Measurements from ENCODE around the gene SLC6A18.

Gene SLC6A18

DNA sequence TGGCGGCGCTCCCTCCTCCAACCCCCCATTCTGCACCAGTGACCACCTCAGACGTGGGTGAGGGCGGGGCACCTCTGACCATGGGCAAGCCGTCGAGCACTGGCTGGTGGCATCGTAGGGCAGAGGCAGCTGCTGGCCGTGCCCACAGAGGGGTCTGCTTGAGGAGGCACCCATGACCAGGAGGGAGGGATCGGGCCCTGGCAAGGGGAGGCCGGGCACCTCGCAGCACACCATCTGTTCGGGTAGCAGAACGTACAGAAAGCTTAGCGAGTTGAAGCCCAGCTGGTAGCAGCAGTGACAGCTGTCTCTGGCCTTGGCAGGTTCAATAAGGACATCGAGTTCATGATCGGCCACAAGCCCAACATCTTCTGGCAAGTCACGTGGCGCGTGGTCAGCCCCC, 4.3 kb upstream of the SLC6A18 start:
- Histone ChIP-seq H3K4me3 (ENCODE audit: low read depth, low read length) (no peak overlapping the region), H3K36me3 (ENCODE audit: control insufficient read depth in 2 of 2, insufficient read depth in 1 of 2, low read length in 2 of 2) (no peaks in the 10 kb centered on the region), H3K27ac (ENCODE audit: extremely low read depth, low read depth, low read length) (no peak overlapping the region), H3K9me3 (ENCODE audit: control insufficient read depth, insufficient read depth, low read depth, low read length) (no peaks in the 10 kb centered on the region), H3K4me1 (ENCODE audit: control insufficient read depth, insufficient read depth, low read length) (no peaks in the 10 kb centered on the region)
- POLR2A ChIA-PET = no interaction called here
- TF ChIP-seq KLF7 (tag by site-specific recombination; IDR thresholded peaks at IDR 0.05; ENCODE audit: borderline replicate concordance) (no peak), KLF8 (tag by site-specific recombination; IDR thresholded peaks at IDR 0.05) (no peak), YY1 (tag by site-specific recombination; IDR thresholded peaks at IDR 0.05) (no peak)
- CTCF ChIA-PET = interaction anchor here (0.6 to 1.6 kb wide), 3 partner anchors 15 to 143 kb away, joined by 3 to 6 read pairs (median 3); no protein-coding TSS in a partner anchor

DNA sequence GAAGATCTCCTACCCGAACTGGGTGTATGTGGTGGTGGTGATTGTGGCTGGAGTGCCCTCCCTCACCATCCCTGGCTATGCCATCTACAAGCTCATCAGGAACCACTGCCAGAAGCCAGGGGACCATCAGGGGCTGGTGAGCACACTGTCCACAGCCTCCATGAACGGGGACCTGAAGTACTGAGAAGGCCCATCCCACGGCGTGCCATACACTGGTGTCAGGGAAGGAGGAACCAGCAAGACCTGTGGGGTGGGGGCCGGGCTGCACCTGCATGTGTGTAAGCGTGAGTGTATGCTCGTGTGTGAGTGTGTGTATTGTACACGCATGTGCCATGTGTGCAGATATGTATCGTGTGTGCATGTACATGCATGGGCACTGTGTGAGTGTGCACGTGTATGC, 3.5 kb upstream of the SLC6A18 start:
- ChIA-PET POLR2A (no interaction called here), CTCF (interaction anchor here (0.6 kb wide), 1 partner anchor 16 kb away, joined by 3 read pairs; no protein-coding TSS in a partner anchor)
- Histone ChIP-seq H3K36me3 (ENCODE audit: control insufficient read depth in 2 of 2, insufficient read depth in 1 of 2, low read length in 2 of 2) (no peaks in the 10 kb centered on the region), H3K9me3 (ENCODE audit: control insufficient read depth, insufficient read depth, low read depth, low read length) (no peaks in the 10 kb centered on the region), H3K4me3 (ENCODE audit: low read depth, low read length) (no peak overlapping the region), H3K4me1 (ENCODE audit: control insufficient read depth, insufficient read depth, low read length) (no peaks in the 10 kb centered on the region), H3K27ac (ENCODE audit: extremely low read depth, low read depth, low read length) (no peak overlapping the region)
- TF ChIP-seq ZNF10 (tag by site-specific recombination; IDR thresholded peaks at IDR 0.05) (no peak), ZNF701 (tag by site-specific recombination; IDR thresholded peaks at IDR 0.05) (no peak), ZNF837 (tag by site-specific recombination; IDR thresholded peaks at IDR 0.05) (no peak), ZNF311 (tag by site-specific recombination; IDR thresholded peaks at IDR 0.05; ENCODE audit: borderline replicate concordance) (no peak), ZNF76 (tag by site-specific recombination; IDR thresholded peaks at IDR 0.05; ENCODE audit: borderline replicate concordance, low read depth) (no peak), ZNF175 (tag by site-specific recombination; IDR thresholded peaks at IDR 0.05) (no peak), ZFHX2 (tag by site-specific recombination; conservative IDR thresholded peaks at IDR 0.05) (no peak), ZNF670 (tag by site-specific recombination; IDR thresholded peaks at IDR 0.05; ENCODE audit: low read depth) (no peak), ZNF202 (tag by site-specific recombination; IDR thresholded peaks at IDR 0.05; ENCODE audit: borderline replicate concordance) (no peak), SETDB1 (IDR thresholded peaks at IDR 0.05; ENCODE audit: insufficient read length, low read length) (no peak)
- TF ChIP-seq, protein P1, sequence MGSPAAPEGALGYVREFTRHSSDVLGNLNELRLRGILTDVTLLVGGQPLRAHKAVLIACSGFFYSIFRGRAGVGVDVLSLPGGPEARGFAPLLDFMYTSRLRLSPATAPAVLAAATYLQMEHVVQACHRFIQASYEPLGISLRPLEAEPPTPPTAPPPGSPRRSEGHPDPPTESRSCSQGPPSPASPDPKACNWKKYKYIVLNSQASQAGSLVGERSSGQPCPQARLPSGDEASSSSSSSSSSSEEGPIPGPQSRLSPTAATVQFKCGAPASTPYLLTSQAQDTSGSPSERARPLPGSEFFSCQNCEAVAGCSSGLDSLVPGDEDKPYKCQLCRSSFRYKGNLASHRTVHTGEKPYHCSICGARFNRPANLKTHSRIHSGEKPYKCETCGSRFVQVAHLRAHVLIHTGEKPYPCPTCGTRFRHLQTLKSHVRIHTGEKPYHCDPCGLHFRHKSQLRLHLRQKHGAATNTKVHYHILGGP (tag by site-specific recombination; IDR thresholded peaks at IDR 0.05) = no peak

DNA sequence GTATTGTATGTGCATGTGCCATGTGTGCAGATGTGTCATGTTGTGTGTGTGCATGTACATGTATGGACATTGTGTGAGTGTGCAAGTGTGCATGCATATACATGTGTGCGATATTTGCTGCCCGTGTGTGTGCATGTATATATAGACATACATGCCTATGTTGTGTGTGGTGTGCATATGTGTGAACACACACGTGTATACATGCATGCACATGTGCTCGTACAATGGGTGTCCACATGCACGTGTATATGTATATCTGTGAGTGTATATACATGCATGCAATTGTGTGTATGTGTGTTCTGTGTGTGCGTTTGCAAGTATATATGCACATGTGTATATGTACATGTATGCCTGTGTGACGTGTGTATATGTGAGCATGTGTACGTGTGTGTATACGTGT, 3.0 kb upstream of the SLC6A18 start:
- no peaks in the 10 kb centered on the region for H3K9me3 ChIP-seq (ENCODE audit: control insufficient read depth, insufficient read depth, low read depth, low read length)
- H3K27ac ChIP-seq (ENCODE audit: extremely low read depth, low read depth, low read length) = no peak overlapping the region
- no peak overlapping the region for H3K4me3 ChIP-seq (ENCODE audit: low read depth, low read length)
- ChIA-PET CTCF (no interaction called here), POLR2A (no interaction called here)
- TF ChIP-seq, protein P2, sequence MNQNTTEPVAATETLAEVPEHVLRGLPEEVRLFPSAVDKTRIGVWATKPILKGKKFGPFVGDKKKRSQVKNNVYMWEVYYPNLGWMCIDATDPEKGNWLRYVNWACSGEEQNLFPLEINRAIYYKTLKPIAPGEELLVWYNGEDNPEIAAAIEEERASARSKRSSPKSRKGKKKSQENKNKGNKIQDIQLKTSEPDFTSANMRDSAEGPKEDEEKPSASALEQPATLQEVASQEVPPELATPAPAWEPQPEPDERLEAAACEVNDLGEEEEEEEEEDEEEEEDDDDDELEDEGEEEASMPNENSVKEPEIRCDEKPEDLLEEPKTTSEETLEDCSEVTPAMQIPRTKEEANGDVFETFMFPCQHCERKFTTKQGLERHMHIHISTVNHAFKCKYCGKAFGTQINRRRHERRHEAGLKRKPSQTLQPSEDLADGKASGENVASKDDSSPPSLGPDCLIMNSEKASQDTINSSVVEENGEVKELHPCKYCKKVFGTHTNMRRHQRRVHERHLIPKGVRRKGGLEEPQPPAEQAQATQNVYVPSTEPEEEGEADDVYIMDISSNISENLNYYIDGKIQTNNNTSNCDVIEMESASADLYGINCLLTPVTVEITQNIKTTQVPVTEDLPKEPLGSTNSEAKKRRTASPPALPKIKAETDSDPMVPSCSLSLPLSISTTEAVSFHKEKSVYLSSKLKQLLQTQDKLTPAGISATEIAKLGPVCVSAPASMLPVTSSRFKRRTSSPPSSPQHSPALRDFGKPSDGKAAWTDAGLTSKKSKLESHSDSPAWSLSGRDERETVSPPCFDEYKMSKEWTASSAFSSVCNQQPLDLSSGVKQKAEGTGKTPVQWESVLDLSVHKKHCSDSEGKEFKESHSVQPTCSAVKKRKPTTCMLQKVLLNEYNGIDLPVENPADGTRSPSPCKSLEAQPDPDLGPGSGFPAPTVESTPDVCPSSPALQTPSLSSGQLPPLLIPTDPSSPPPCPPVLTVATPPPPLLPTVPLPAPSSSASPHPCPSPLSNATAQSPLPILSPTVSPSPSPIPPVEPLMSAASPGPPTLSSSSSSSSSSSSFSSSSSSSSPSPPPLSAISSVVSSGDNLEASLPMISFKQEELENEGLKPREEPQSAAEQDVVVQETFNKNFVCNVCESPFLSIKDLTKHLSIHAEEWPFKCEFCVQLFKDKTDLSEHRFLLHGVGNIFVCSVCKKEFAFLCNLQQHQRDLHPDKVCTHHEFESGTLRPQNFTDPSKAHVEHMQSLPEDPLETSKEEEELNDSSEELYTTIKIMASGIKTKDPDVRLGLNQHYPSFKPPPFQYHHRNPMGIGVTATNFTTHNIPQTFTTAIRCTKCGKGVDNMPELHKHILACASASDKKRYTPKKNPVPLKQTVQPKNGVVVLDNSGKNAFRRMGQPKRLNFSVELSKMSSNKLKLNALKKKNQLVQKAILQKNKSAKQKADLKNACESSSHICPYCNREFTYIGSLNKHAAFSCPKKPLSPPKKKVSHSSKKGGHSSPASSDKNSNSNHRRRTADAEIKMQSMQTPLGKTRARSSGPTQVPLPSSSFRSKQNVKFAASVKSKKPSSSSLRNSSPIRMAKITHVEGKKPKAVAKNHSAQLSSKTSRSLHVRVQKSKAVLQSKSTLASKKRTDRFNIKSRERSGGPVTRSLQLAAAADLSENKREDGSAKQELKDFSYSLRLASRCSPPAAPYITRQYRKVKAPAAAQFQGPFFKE (tag by site-specific recombination; IDR thresholded peaks at IDR 0.05; ENCODE audit: borderline replicate concordance) = no peak
- TF ChIP-seq IKZF3 (tag by site-specific recombination; IDR thresholded peaks at IDR 0.05) (no peak), ZNF433 (tag by site-specific recombination; IDR thresholded peaks at IDR 0.05; ENCODE audit: low read depth) (no peak), ZBTB48 (tag by site-specific recombination; IDR thresholded peaks at IDR 0.05) (no peak)
- TF ChIP-seq, protein P3, sequence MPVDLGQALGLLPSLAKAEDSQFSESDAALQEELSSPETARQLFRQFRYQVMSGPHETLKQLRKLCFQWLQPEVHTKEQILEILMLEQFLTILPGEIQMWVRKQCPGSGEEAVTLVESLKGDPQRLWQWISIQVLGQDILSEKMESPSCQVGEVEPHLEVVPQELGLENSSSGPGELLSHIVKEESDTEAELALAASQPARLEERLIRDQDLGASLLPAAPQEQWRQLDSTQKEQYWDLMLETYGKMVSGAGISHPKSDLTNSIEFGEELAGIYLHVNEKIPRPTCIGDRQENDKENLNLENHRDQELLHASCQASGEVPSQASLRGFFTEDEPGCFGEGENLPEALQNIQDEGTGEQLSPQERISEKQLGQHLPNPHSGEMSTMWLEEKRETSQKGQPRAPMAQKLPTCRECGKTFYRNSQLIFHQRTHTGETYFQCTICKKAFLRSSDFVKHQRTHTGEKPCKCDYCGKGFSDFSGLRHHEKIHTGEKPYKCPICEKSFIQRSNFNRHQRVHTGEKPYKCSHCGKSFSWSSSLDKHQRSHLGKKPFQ (tag by site-specific recombination; IDR thresholded peaks at IDR 0.05) = 0 out of 2 replicates have a peak, but pooled peaks have one; percentile 36
- TF ChIP-seq, protein P4, sequence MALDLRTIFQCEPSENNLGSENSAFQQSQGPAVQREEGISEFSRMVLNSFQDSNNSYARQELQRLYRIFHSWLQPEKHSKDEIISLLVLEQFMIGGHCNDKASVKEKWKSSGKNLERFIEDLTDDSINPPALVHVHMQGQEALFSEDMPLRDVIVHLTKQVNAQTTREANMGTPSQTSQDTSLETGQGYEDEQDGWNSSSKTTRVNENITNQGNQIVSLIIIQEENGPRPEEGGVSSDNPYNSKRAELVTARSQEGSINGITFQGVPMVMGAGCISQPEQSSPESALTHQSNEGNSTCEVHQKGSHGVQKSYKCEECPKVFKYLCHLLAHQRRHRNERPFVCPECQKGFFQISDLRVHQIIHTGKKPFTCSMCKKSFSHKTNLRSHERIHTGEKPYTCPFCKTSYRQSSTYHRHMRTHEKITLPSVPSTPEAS (tag by site-specific recombination; IDR thresholded peaks at IDR 0.05) = no peak
- H3K4me1 ChIP-seq (ENCODE audit: control insufficient read depth, insufficient read depth, low read length) = no peaks in the 10 kb centered on the region
- H3K36me3 ChIP-seq (ENCODE audit: control insufficient read depth in 2 of 2, insufficient read depth in 1 of 2, low read length in 2 of 2) = no peaks in the 10 kb centered on the region
